Sigmoid colon (tissue), 7 donors: ENCODE results near the gene KCNK2. TPM values are rescaled to one million over a fixed set of nuclear protein-coding genes. Genes with fewer than 3 reads are reported as not detected.

Experiments used
- DNase-seq: peaks from one replicate; pipeline ENCODE4 v3.0.0-alpha.2; 2019
- H3K27ac ChIP-seq, 4 donors: fragments of 200-600 bp; sonication (generic); one replicate each; pipeline ENCODE4 v1.5.1; 2016 to 2019; ENCODE audit warnings: mild to moderate bottlenecking in 1 of 4
- H3K27me3 ChIP-seq, 3 donors: fragments of 200-600 bp; sonication (generic); one replicate each; pipeline ENCODE4 v1.5.1; 2019; ENCODE audit warnings: mild to moderate bottlenecking in 1 of 3
- H3K36me3 ChIP-seq, 4 donors: fragments of 200-600 bp; sonication (generic); one replicate each; pipeline ENCODE4 v1.5.1; 2016 to 2019
- H3K4me1 ChIP-seq, 4 donors: fragments of 200-600 bp; sonication (generic); one replicate each; pipeline ENCODE4 v1.5.1; 2017 to 2019
- H3K4me3 ChIP-seq, 4 donors: fragments of 200-600 bp; sonication (generic); one replicate each; pipeline ENCODE4 v1.5.1; 2017 to 2019; ENCODE audit warnings: mild to moderate bottlenecking in 2 of 4, moderate library complexity in 1 of 4
- H3K9me3 ChIP-seq, 4 donors: fragments of 200-600 bp in 3 of 4; sonication (generic) in 3 of 4; one replicate each; pipeline versions ENCODE4 v1.5.1 to v1.6.1; 2013 to 2019
- CTCF ChIP-seq, 4 experiments: fragments of 450-650 bp in 3 of 4; fragments of 200-600 bp in 1 of 4; IDR thresholded peaks; one replicate each; pipeline ENCODE4 v1.5.1; 2016 to 2019; ENCODE audit warnings: antibody characterized with exemption in 4 of 4, mild to moderate bottlenecking in 3 of 4, moderate library complexity in 2 of 4
- EP300 ChIP-seq, 4 donors: sonication (generic); formaldehyde crosslinking; IDR thresholded peaks; one replicate each; pipeline ENCODE4 v1.6.1; 2017; ENCODE audit warnings: antibody characterized with exemption in 4 of 4
- POLR2A ChIP-seq, 2 donors: fragments of 450-650 bp; IDR thresholded peaks; one replicate each; pipeline ENCODE4 v1.6.1; 2016; ENCODE audit warnings: antibody characterized with exemption in 2 of 2, mild to moderate bottlenecking in 2 of 2, moderate library complexity in 2 of 2
- POLR2AphosphoS5 ChIP-seq, 4 donors: sonication (generic); formaldehyde crosslinking; IDR thresholded peaks; one replicate each; pipeline ENCODE4 v1.6.1; 2017; ENCODE audit warnings: antibody characterized with exemption in 4 of 4
- WGBS, 2 donors: extraction: QIAGEN DNeasy Blood & Tissue Kit; methylation state at CpG; one replicate each; pipeline ENCODE4 v1.1.7; 2013; 5-methylcytosine and 5-hydroxymethylcytosine counted together
- intact Hi-C: fragments of 100-400 bp; cut with DNase I; formaldehyde crosslinking; loops from one replicate; pipeline ENCODE4 v1.15.1; 2023
- polyA plus RNA-seq, 3 donors: library from polyadenylated mRNA; stranded (reverse); fragments of 200-250 nt; gene quantifications; one replicate each; pipeline ENCODE4 v1.2.3, GENCODE V29; 2013
- total RNA-seq, 4 donors: library from RNA; depleted of rRNA; stranded (reverse); fragments of >200 nt; gene quantifications; one replicate each; pipeline ENCODE4 v1.1.0, GENCODE V29; 2016
- donor health status: healthy with polysubstance abuse.
- donor health status: Bipolar disorder and iron deficiency.
- donor health status: healthy.

KCNK2 gene
- total and polyA plus RNA-seq, 7 donors, result 0.25 to 3.3 (median 0.75) TPM; not detected in 1

- Histone ChIP-seq H3K9me3 (no peaks in the 10 kb centered on the region), H3K4me3 (no peak overlapping the region), H3K27ac (no peak overlapping the region), H3K36me3 (no peaks in the 10 kb centered on the region), H3K27me3 (peaks cover 0 to 3% (median 0%) of the 10 kb centered on the region in 3 donors), H3K4me1 (no peaks in the 10 kb centered on the region)
- no peak for TF ChIP-seq EP300 (IDR thresholded peaks at IDR 0.05)
- no peak for TF ChIP-seq POLR2A (IDR thresholded peaks at IDR 0.05)
- TF ChIP-seq POLR2AphosphoS5 (IDR thresholded peaks at IDR 0.05), result no peak
- TF ChIP-seq CTCF (IDR thresholded peaks at IDR 0.05), result no peak
- WGBS, 2 donors, result 21 to 58% methylated on average over 2 of the region's 2 CpGs
- no peak for DNase-seq
- intact Hi-C loops, result no loop called here
Observed at GRCh38 chr1:215055281-215055935, 27.1 kb upstream of the KCNK2 start.

GRCh38 chr1:215056584-215056983 lies 26.0 kb upstream of the KCNK2 start:
- H3K27me3 ChIP-seq, result peaks cover 0 to 3% (median 0%) of the 10 kb centered on the region in 3 donors
- H3K27ac ChIP-seq, result no peak overlapping the region
- H3K4me1 ChIP-seq, result no peaks in the 10 kb centered on the region
- H3K36me3 ChIP-seq, result no peaks in the 10 kb centered on the region
- no peaks in the 10 kb centered on the region for H3K9me3 ChIP-seq
- TF ChIP-seq CTCF (IDR thresholded peaks at IDR 0.05), result no peak
- no peak for TF ChIP-seq POLR2A (IDR thresholded peaks at IDR 0.05)
- TF ChIP-seq EP300 (IDR thresholded peaks at IDR 0.05), result no peak
- TF ChIP-seq POLR2AphosphoS5 (IDR thresholded peaks at IDR 0.05), result no peak
- WGBS, 2 donors, result 45 to 47% methylated on average over 1 of the region's 1 CpG
- DNase-seq, result no peak
- H3K4me3 ChIP-seq, result no peak overlapping the region
- intact Hi-C loops, result no loop called here

- no peak overlapping the region for H3K4me3 ChIP-seq
- no peaks in the 10 kb centered on the region for H3K36me3 ChIP-seq
- no peaks in the 10 kb centered on the region for H3K9me3 ChIP-seq
- TF ChIP-seq EP300 (IDR thresholded peaks at IDR 0.05) (no peak), CTCF (IDR thresholded peaks at IDR 0.05) (no peak), POLR2AphosphoS5 (IDR thresholded peaks at IDR 0.05) (no peak), POLR2A (IDR thresholded peaks at IDR 0.05) (no peak)
- H3K27me3 ChIP-seq, result no peaks in the 10 kb centered on the region
- no peak overlapping the region for H3K27ac ChIP-seq
- no peak for DNase-seq
- intact Hi-C loops, result no loop called here
- H3K4me1 ChIP-seq, result no peaks in the 10 kb centered on the region
- WGBS, 2 donors, result 93 to 94% methylated on average over 8 of the region's 8 CpGs
Observed at GRCh38 chr1:215059947-215060346, 22.6 kb upstream of the KCNK2 start.

GRCh38 chr1:215064327-215064726 lies 18.2 kb upstream of the KCNK2 start:
- intact Hi-C loops, result no loop called here
- no peaks in the 10 kb centered on the region for H3K27me3 ChIP-seq
- H3K36me3 ChIP-seq, result no peaks in the 10 kb centered on the region
- TF ChIP-seq CTCF (IDR thresholded peaks at IDR 0.05) (no peak), POLR2AphosphoS5 (IDR thresholded peaks at IDR 0.05) (no peak)
- no peak for DNase-seq
- no peaks in the 10 kb centered on the region for H3K4me1 ChIP-seq
- no peak overlapping the region for H3K27ac ChIP-seq
- 80 to 83% methylated on average over 5 of the region's 5 CpGs for WGBS, 2 donors
- no peaks in the 10 kb centered on the region for H3K9me3 ChIP-seq
- H3K4me3 ChIP-seq, result no peak overlapping the region

GRCh38 chr1:215071078-215071477 lies 11.5 kb upstream of the KCNK2 start:
- TF ChIP-seq POLR2A (IDR thresholded peaks at IDR 0.05) (no peak), EP300 (IDR thresholded peaks at IDR 0.05) (no peak), POLR2AphosphoS5 (IDR thresholded peaks at IDR 0.05) (no peak), CTCF (IDR thresholded peaks at IDR 0.05) (no peak)
- no peaks in the 10 kb centered on the region for H3K4me1 ChIP-seq
- H3K27me3 ChIP-seq, result no peaks in the 10 kb centered on the region
- DNase-seq, result no peak
- no peak overlapping the region for H3K4me3 ChIP-seq
- intact Hi-C loops, result no loop called here
- no peak overlapping the region for H3K27ac ChIP-seq
- no peaks in the 10 kb centered on the region for H3K9me3 ChIP-seq
- H3K36me3 ChIP-seq, result no peaks in the 10 kb centered on the region
- 47 to 67% methylated on average over 1 of the region's 1 CpG for WGBS, 2 donors
